Ishikawa (cell line): ENCODE measurements around the gene CHGA.

Experiments used
- CEBPB ChIP-seq: IDR thresholded peaks from 2 replicates; pipeline ENCODE4 v1.6.1; 2012
- CREB1 ChIP-seq: IDR thresholded peaks from 2 replicates; pipeline ENCODE4 v1.6.1; 2012; ENCODE audit warnings: low read depth
- EGR1 ChIP-seq: IDR thresholded peaks from 2 replicates; pipeline ENCODE4 v1.6.1; 2012
- EP300 ChIP-seq: IDR thresholded peaks from 2 replicates; pipeline ENCODE4 v1.6.1; 2012; ENCODE audit warnings: borderline replicate concordance
- RAD21 ChIP-seq: IDR thresholded peaks from 2 replicates; pipeline ENCODE4 v1.6.1; 2012; ENCODE audit warnings: low read depth
- TF ChIP-seq, protein P1 (sequence below): IDR thresholded peaks from 2 replicates; pipeline ENCODE4 v1.6.1; 2012; ENCODE audit warnings: low read depth, mild to moderate bottlenecking
- TF ChIP-seq, protein P2 (sequence below): IDR thresholded peaks from 2 replicates; pipeline ENCODE4 v1.6.1; 2012

DNA sequence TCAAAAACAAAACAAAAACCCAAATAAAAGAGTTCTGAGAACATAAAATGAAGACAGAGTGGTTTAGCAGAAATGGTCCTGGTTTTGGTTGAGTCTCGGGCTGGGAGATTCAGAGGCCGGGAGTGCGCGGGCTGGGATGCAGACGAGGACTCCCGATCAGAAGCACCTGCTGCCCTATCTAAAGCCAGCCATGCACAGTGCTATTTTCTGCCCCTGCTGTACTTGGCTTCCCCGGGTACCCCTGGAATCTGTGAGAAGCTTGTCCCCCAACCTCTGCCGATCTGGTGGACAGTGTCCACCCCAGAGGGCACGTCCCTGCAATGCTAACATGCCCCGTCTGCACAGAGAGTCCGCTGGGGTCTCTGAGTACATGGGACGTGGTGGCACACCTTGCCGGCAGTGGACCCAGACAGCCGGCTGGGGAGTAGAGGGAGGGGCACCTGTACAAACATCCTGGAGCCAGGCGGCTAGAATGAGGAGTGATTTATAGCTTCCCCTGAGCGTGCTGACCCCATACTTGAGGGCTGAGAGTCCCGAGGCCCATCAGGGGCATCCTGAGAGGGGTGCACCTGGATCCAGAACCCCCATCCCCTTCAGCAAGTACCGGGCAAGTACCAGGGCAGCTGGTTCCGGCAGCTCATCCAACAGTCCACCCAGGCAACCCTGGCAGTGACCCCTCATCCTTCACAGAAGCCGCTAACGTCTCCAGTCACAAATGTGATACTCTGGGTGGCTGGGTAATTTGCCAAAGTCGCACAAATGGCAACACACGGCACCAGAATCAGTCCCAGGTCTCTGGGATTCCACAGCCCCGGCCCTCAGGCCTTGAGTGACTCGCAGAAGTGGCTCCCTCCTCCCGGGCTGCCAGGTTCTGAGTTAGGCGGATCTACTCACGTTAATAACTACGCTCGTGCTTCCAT, 37.1 kb downstream of the CHGA start:
- TF ChIP-seq, protein P1, sequence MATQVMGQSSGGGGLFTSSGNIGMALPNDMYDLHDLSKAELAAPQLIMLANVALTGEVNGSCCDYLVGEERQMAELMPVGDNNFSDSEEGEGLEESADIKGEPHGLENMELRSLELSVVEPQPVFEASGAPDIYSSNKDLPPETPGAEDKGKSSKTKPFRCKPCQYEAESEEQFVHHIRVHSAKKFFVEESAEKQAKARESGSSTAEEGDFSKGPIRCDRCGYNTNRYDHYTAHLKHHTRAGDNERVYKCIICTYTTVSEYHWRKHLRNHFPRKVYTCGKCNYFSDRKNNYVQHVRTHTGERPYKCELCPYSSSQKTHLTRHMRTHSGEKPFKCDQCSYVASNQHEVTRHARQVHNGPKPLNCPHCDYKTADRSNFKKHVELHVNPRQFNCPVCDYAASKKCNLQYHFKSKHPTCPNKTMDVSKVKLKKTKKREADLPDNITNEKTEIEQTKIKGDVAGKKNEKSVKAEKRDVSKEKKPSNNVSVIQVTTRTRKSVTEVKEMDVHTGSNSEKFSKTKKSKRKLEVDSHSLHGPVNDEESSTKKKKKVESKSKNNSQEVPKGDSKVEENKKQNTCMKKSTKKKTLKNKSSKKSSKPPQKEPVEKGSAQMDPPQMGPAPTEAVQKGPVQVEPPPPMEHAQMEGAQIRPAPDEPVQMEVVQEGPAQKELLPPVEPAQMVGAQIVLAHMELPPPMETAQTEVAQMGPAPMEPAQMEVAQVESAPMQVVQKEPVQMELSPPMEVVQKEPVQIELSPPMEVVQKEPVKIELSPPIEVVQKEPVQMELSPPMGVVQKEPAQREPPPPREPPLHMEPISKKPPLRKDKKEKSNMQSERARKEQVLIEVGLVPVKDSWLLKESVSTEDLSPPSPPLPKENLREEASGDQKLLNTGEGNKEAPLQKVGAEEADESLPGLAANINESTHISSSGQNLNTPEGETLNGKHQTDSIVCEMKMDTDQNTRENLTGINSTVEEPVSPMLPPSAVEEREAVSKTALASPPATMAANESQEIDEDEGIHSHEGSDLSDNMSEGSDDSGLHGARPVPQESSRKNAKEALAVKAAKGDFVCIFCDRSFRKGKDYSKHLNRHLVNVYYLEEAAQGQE: no peak
- no peak for TF ChIP-seq CEBPB
- TF ChIP-seq, protein P2, sequence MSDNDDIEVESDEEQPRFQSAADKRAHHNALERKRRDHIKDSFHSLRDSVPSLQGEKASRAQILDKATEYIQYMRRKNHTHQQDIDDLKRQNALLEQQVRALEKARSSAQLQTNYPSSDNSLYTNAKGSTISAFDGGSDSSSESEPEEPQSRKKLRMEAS: no peak
- no peak for TF ChIP-seq CREB1
- TF ChIP-seq EGR1: no peak
- TF ChIP-seq RAD21: no peak
- no peak for TF ChIP-seq EP300
